Dendritic cell treated with granulocyte-macrophage colony-stimulating factor and Interleukin-4, amounts not matched to agents 40 ng/mL and 50 ng/mL, for 4 days (primary cell): ENCODE measurements around the gene PPFIBP1.

Experiments
- H3K27ac Mint-ChIP-seq: one replicate; pipeline ENCODE4 v1.8.0; 2022; ENCODE audit warnings: mild to moderate bottlenecking, mixed read lengths
- H3K27me3 Mint-ChIP-seq: one replicate; pipeline ENCODE4 v1.8.0; 2022; ENCODE audit warnings: mild to moderate bottlenecking, mixed read lengths
- H3K36me3 Mint-ChIP-seq: one replicate; pipeline ENCODE4 v1.8.0; 2022; ENCODE audit warnings: low read depth, mixed read lengths
- H3K4me1 Mint-ChIP-seq: one replicate; pipeline ENCODE4 v1.8.0; 2022; ENCODE audit warnings: low read depth, mixed read lengths
- H3K4me3 Mint-ChIP-seq: one replicate; pipeline ENCODE4 v1.8.0; 2022; ENCODE audit warnings: mild to moderate bottlenecking, moderate library complexity, mixed read lengths
- H3K9me3 Mint-ChIP-seq: one replicate; pipeline ENCODE4 v1.8.0; 2022; ENCODE audit warnings: mixed read lengths
- intact Hi-C: fragments of 100-400 bp; cut with micrococcal nuclease; formaldehyde crosslinking; loops from one replicate; pipeline ENCODE4 v1.15.0; 2022

Gene PPFIBP1

GRCh38 chr12:27554421-27555186, 30.6 kb downstream of the PPFIBP1 start:
- Mint-ChIP-seq H3K27me3 (peaks cover 3% of the 10 kb centered on the region), H3K9me3 (no peaks in the 10 kb centered on the region), H3K4me1 (peaks cover 57% of the 10 kb centered on the region), H3K4me3 (no peak overlapping the region), H3K36me3 (peaks cover 13% of the 10 kb centered on the region), H3K27ac (peak overlapping the region; percentile 60)
- intact Hi-C loops: no loop called here

GRCh38 chr12:27555361-27555760, 31.4 kb downstream of the PPFIBP1 start:
- H3K27ac Mint-ChIP-seq: peak overlapping the region; percentile 60
- H3K4me3 Mint-ChIP-seq: peak overlapping the region; percentile 51
- intact Hi-C loops: no loop called here
- peaks cover 13% of the 10 kb centered on the region for H3K36me3 Mint-ChIP-seq
- peaks cover 50% of the 10 kb centered on the region for H3K4me1 Mint-ChIP-seq
- peaks cover 3% of the 10 kb centered on the region for H3K27me3 Mint-ChIP-seq
- H3K9me3 Mint-ChIP-seq: no peaks in the 10 kb centered on the region

GRCh38 chr12:27555925-27556778, 32.1 kb downstream of the PPFIBP1 start:
- H3K9me3 Mint-ChIP-seq: no peaks in the 10 kb centered on the region
- intact Hi-C loops: no loop called here
- H3K4me1 Mint-ChIP-seq: peaks cover 42% of the 10 kb centered on the region
- H3K4me3 Mint-ChIP-seq: no peak overlapping the region
- H3K36me3 Mint-ChIP-seq: peaks cover 13% of the 10 kb centered on the region
- H3K27me3 Mint-ChIP-seq: peaks cover 3% of the 10 kb centered on the region
- peak overlapping the region; percentile 60 for H3K27ac Mint-ChIP-seq

GRCh38 chr12:27560126-27560525, 36.1 kb downstream of the PPFIBP1 start:
- H3K27ac Mint-ChIP-seq: no peak overlapping the region
- H3K9me3 Mint-ChIP-seq: no peaks in the 10 kb centered on the region
- H3K27me3 Mint-ChIP-seq: peaks cover 6% of the 10 kb centered on the region
- no peaks in the 10 kb centered on the region for H3K36me3 Mint-ChIP-seq
- intact Hi-C loops: no loop called here
- peaks cover 31% of the 10 kb centered on the region for H3K4me1 Mint-ChIP-seq
- no peak overlapping the region for H3K4me3 Mint-ChIP-seq

GRCh38 chr12:27561535-27562350, 37.7 kb downstream of the PPFIBP1 start:
- H3K4me1 Mint-ChIP-seq: peaks cover 26% of the 10 kb centered on the region
- intact Hi-C loops: no loop called here
- no peak overlapping the region for H3K4me3 Mint-ChIP-seq
- H3K36me3 Mint-ChIP-seq: no peaks in the 10 kb centered on the region
- no peak overlapping the region for H3K27ac Mint-ChIP-seq
- H3K9me3 Mint-ChIP-seq: no peaks in the 10 kb centered on the region
- H3K27me3 Mint-ChIP-seq: peaks cover 6% of the 10 kb centered on the region

- intact Hi-C loops: no loop called here
- Mint-ChIP-seq H3K36me3 (no peaks in the 10 kb centered on the region), H3K9me3 (no peaks in the 10 kb centered on the region), H3K27me3 (peaks cover 2% of the 10 kb centered on the region), H3K4me1 (peaks cover 39% of the 10 kb centered on the region), H3K27ac (peak overlapping the region; percentile 14), H3K4me3 (no peak overlapping the region)
Measured at GRCh38 chr12:27564612-27565213, 40.7 kb downstream of the PPFIBP1 start.

GRCh38 chr12:27566159-27566558, 42.2 kb downstream of the PPFIBP1 start:
- no peak overlapping the region for H3K4me3 Mint-ChIP-seq
- peaks cover 2% of the 10 kb centered on the region for H3K27me3 Mint-ChIP-seq
- H3K36me3 Mint-ChIP-seq: no peaks in the 10 kb centered on the region
- H3K9me3 Mint-ChIP-seq: no peaks in the 10 kb centered on the region
- intact Hi-C loops: no loop called here
- H3K4me1 Mint-ChIP-seq: peaks cover 39% of the 10 kb centered on the region
- H3K27ac Mint-ChIP-seq: no peak overlapping the region

- intact Hi-C loops: no loop called here
- peaks cover 2% of the 10 kb centered on the region for H3K27me3 Mint-ChIP-seq
- H3K36me3 Mint-ChIP-seq: no peaks in the 10 kb centered on the region
- H3K27ac Mint-ChIP-seq: no peak overlapping the region
- H3K9me3 Mint-ChIP-seq: no peaks in the 10 kb centered on the region
- no peak overlapping the region for H3K4me3 Mint-ChIP-seq
- H3K4me1 Mint-ChIP-seq: peaks cover 35% of the 10 kb centered on the region
Measured at GRCh38 chr12:27566626-27567025, 42.6 kb downstream of the PPFIBP1 start.

- no peaks in the 10 kb centered on the region for H3K27me3 Mint-ChIP-seq
- no peak overlapping the region for H3K27ac Mint-ChIP-seq
- H3K4me3 Mint-ChIP-seq: no peak overlapping the region
- H3K4me1 Mint-ChIP-seq: peaks cover 37% of the 10 kb centered on the region
- H3K9me3 Mint-ChIP-seq: no peaks in the 10 kb centered on the region
- H3K36me3 Mint-ChIP-seq: peaks cover 5% of the 10 kb centered on the region
- intact Hi-C loops: no loop called here
Measured at GRCh38 chr12:27571463-27571862, 47.5 kb downstream of the PPFIBP1 start.

- Mint-ChIP-seq H3K27me3 (no peaks in the 10 kb centered on the region), H3K36me3 (peaks cover 5% of the 10 kb centered on the region), H3K27ac (no peak overlapping the region), H3K4me3 (no peak overlapping the region), H3K4me1 (peaks cover 42% of the 10 kb centered on the region), H3K9me3 (no peaks in the 10 kb centered on the region)
- intact Hi-C loops: no loop called here
Measured at GRCh38 chr12:27572486-27573255, 48.7 kb downstream of the PPFIBP1 start.

- no peaks in the 10 kb centered on the region for H3K27me3 Mint-ChIP-seq
Measured at GRCh38 chr12:27573972-27574371, 50.0 kb downstream of the PPFIBP1 start.

GRCh38 chr12:27575090-27575761, 51.2 kb downstream of the PPFIBP1 start:
- Mint-ChIP-seq H3K4me1 (peaks cover 31% of the 10 kb centered on the region), H3K27me3 (no peaks in the 10 kb centered on the region), H3K27ac (no peak overlapping the region), H3K36me3 (peaks cover 27% of the 10 kb centered on the region), H3K4me3 (no peak overlapping the region), H3K9me3 (no peaks in the 10 kb centered on the region)
- intact Hi-C loops: no loop called here

More at GRCh38 chr12:27573972-27574371, 50.0 kb downstream of the PPFIBP1 start:
- H3K27ac Mint-ChIP-seq: no peak overlapping the region
- no peaks in the 10 kb centered on the region for H3K9me3 Mint-ChIP-seq
- H3K4me3 Mint-ChIP-seq: no peak overlapping the region
- H3K4me1 Mint-ChIP-seq: peaks cover 33% of the 10 kb centered on the region
- peaks cover 16% of the 10 kb centered on the region for H3K36me3 Mint-ChIP-seq
- intact Hi-C loops: no loop called here
